ENCODE results near the gene C3orf33.

The C3orf33 gene

DNA sequence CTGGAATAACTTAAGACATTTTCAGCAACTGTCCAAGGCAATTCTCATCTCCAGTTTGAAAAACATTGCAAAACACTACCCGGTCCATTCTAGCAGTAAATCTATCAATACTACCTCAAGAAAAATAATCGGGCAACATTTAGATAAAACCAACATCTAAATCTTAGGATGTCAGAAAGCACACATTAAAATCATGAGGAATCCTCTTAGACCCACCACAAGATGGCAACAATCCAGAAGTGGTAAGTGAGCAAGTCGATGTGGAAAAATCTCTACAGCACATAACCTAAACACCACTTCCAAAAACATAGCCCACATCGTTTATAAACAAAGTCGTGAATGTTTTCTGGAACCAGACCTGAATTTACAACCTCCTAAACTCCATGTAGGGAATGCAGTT, 66.9 kb downstream of the C3orf33 start:
- CTCF ChIA-PET: interaction anchor here (1.8 kb wide), 1 partner anchor 37 kb away, joined by 5 read pairs; no protein-coding TSS in a partner anchor
- POLR2A ChIA-PET: no interaction called here

DNA sequence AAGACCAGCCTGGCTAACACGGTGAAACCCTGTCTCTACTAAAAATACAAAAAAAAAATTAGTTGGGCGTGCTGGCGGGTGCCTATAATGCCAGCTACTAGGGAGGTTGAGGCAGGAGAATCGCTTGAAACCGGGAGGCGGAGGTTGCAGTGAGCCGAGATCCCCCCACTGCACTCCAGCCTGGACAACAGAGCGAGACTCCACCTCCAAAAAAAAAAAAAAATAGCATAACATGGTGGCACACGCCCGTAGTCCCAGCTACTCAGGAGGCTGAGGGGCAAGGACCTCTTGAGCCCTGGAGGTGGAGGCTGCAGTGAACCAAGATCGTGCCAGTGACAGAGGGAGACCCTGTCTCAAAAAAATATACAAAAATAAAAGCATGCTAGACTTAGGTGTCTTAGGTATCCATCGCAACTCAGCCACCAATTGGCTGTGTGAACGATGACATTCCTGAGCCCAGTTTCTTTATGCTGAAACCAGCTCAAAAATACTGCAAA, 67.5 kb downstream of the C3orf33 start:
- DNase-seq (ENCODE audit: extremely low spot score): no peak
- POLR2A ChIA-PET: no interaction called here
- TF ChIP-seq, protein P1, sequence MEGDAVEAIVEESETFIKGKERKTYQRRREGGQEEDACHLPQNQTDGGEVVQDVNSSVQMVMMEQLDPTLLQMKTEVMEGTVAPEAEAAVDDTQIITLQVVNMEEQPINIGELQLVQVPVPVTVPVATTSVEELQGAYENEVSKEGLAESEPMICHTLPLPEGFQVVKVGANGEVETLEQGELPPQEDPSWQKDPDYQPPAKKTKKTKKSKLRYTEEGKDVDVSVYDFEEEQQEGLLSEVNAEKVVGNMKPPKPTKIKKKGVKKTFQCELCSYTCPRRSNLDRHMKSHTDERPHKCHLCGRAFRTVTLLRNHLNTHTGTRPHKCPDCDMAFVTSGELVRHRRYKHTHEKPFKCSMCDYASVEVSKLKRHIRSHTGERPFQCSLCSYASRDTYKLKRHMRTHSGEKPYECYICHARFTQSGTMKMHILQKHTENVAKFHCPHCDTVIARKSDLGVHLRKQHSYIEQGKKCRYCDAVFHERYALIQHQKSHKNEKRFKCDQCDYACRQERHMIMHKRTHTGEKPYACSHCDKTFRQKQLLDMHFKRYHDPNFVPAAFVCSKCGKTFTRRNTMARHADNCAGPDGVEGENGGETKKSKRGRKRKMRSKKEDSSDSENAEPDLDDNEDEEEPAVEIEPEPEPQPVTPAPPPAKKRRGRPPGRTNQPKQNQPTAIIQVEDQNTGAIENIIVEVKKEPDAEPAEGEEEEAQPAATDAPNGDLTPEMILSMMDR (IDR thresholded peaks at IDR 0.05; ENCODE audit: control extremely low read depth, extremely low read depth, low read depth, missing control alignments): no peak
- CTCF ChIA-PET: interaction anchor here (1.5 to 2.1 kb wide), 3 partner anchors 10 to 68 kb away, joined by 3 to 5 read pairs (median 5); partner anchors contain the start of gene C3orf33

More for the DNA sequence above, 66.9 kb downstream of the C3orf33 start:
- no peak for DNase-seq (ENCODE audit: extremely low spot score)
- TF ChIP-seq, protein P1 (IDR thresholded peaks at IDR 0.05; ENCODE audit: control extremely low read depth, extremely low read depth, low read depth, missing control alignments): no peak

DNA sequence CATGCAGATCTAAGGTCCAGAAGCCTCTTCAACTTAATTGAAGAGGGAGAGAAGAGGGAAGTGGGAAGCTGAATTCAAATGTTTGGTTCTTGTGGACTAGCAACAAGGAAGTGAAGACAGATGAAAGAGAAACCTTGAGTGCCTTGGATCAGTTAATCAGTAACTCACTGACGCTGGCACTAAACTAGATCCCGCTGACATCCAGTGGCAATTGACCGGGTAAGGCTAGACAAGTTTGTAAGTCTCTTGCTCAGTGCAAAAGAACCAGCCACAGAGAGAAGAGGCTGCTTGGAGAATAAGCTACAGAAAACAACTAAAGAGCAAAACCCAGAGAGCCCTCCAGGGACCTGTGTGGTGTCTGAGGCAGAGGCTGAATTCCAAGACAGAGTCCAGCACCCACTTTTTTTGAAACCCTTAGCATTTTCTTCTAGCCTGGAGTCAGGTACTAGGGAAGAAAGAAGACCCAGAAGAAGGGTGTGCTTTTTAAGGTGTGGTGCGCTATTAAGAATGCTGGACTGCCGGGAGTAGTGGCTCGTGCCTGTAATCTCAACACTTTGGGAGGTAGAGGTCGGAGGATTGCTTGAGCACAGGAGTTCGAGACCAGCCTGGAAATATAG, 68.1 kb downstream of the C3orf33 start:
- ChIA-PET CTCF (interaction anchor here (1.5 to 2.1 kb wide), 3 partner anchors 10 to 68 kb away, joined by 3 to 5 read pairs (median 5); partner anchors contain the start of gene C3orf33), POLR2A (no interaction called here)
- TF ChIP-seq, protein P1 (IDR thresholded peaks at IDR 0.05; ENCODE audit: control extremely low read depth, extremely low read depth, low read depth, missing control alignments): no peak
- DNase-seq (ENCODE audit: extremely low spot score): peak; percentile 54

DNA sequence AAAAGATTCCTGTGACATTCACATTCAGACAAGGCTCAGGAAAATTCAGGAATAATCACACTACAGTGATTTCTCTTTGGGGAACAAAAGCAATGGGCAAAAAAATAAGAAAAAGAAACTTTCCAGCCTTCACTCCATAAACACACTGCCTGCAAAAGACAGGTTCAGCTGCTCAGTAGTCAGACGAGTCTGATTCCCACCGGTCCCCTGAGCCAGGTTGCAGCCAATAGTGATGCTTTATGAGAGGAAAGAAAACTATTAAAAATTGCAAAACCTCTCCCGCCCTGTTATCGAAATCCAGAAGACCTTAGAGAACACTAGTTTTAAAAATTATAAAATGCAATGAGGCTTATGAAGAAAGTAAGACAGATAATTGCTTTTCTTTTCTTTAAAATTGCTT, 69.7 kb downstream of the C3orf33 start:
- POLR2A ChIA-PET: no interaction called here
- no peak for DNase-seq (ENCODE audit: extremely low spot score)
- CTCF ChIA-PET: interaction anchor here (1.4 to 2.1 kb wide), 2 partner anchors 12 to 70 kb away, joined by 4 to 5 read pairs; no protein-coding TSS in a partner anchor
- TF ChIP-seq, protein P1 (IDR thresholded peaks at IDR 0.05; ENCODE audit: control extremely low read depth, extremely low read depth, low read depth, missing control alignments): no peak

DNA sequence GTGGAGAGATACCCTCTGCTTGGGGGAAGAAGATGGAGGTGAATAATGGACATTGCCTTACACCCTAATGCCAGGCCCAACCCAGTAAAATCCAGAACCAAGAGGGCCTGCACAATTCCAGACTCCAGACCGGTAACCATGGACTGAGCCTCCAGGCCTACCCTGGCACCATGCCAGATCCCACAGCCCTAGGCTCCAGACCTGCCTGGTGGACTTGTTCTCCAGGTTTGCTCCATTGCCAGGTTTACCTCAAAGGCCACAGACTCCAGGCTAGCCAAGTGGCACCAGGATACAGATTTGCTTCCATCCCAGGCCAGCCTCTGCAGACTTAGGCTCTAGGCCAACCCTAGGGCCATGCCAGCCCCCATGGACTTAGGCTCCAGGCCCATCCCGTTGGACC, 75.2 kb downstream of the C3orf33 start:
- CTCF ChIA-PET: no interaction called here
- POLR2A ChIA-PET: no interaction called here
- no peak for DNase-seq (ENCODE audit: extremely low spot score)
- TF ChIP-seq, protein P1 (IDR thresholded peaks at IDR 0.05; ENCODE audit: control extremely low read depth, extremely low read depth, low read depth, missing control alignments): no peak

DNA sequence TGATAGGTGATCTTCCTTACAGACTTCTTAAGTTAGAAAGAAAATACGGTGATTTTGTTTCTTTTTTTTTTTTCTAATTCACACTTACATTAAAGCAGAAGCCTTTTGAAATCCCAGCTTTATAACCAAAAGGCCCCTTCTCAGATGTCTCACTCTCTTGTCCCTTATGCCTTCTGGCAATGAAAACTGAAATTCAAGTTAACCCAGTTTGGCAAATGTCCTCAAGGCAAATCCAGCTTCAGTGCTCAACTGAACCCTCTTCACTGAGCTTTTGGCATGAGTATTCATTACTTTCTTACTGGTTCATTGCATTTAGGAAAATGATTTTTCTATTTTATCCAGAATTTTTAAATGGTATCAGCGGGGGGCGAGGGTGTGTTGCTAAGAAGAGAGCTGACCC, 78.2 kb downstream of the C3orf33 start:
- DNase-seq (ENCODE audit: extremely low spot score): no peak
- ChIA-PET CTCF (interaction anchor here (1.1 kb wide), 1 partner anchor 11 kb away, joined by 4 read pairs; no protein-coding TSS in a partner anchor), POLR2A (interaction anchor here (0.6 kb wide), 1 partner anchor 18 kb away, joined by 3 read pairs; no protein-coding TSS in a partner anchor)
- TF ChIP-seq, protein P1 (IDR thresholded peaks at IDR 0.05; ENCODE audit: control extremely low read depth, extremely low read depth, low read depth, missing control alignments): no peak

Measured in GM10248 (cell line).